Thoracic aorta (tissue), 2 donors: ENCODE results near the gene OSBP. TPM values are rescaled to one million over a fixed set of nuclear protein-coding genes. Genes with fewer than 3 reads are reported as not detected.

Experiments used
- ATAC-seq: fragments of 150-250 bp; one replicate; pipeline ENCODE4 v1.8.0; 2017; ENCODE audit warnings: low read depth; ENCODE audit not compliant: insufficient number of reproducible peaks, low FRiP score
- DNase-seq: peaks from one replicate; pipeline ENCODE4 v3.0.0-alpha.2; 2020; ENCODE audit warnings: low spot score
- H3K27ac ChIP-seq, 2 donors: fragments of 200-600 bp; sonication (generic); 1 replicate in 1 of 2; 2 replicates in 1 of 2; pipeline ENCODE4 v1.5.1; 2016; ENCODE audit warnings: mild to moderate bottlenecking in 2 of 2, moderate library complexity in 2 of 2
- H3K27me3 ChIP-seq: fragments of 200-600 bp; sonication (generic); replicated peaks from 2 replicates; pipeline ENCODE4 v1.6.0; 2016; ENCODE audit warnings: mild to moderate bottlenecking; ENCODE audit not compliant: insufficient read depth
- H3K36me3 ChIP-seq: fragments of 200-600 bp; sonication (generic); one replicate; pipeline ENCODE4 v1.5.1; 2016
- H3K4me1 ChIP-seq, 2 donors: fragments of 200-600 bp; sonication (generic); 1 replicate in 1 of 2; 2 replicates in 1 of 2; pipeline versions ENCODE4 v1.5.1 to v1.6.0; 2016; ENCODE audit warnings: low read depth in 2 of 2, mild to moderate bottlenecking in 1 of 2; ENCODE audit not compliant: control insufficient read depth in 1 of 2
- H3K4me3 ChIP-seq: fragments of 200-600 bp; sonication (generic); 2 replicates; pipeline ENCODE4 v1.5.1; 2016; ENCODE audit warnings: mild to moderate bottlenecking
- H3K9me3 ChIP-seq: fragments of 200-600 bp; sonication (generic); 2 replicates; pipeline ENCODE4 v1.5.1; 2016
- total RNA-seq, 2 donors: library from RNA; depleted of rRNA; stranded (reverse); fragments of >200 nt; gene quantifications; one replicate each; pipeline versions ENCODE4 v1.1.0 to v1.2.3, GENCODE V29; 2016
- TF ChIP-seq, protein P1 (sequence below): fragments of 200-600 bp; sonication (generic); IDR thresholded peaks from one replicate; pipeline ENCODE4 v1.5.1; 2019; ENCODE audit warnings: antibody characterized with exemption

Gene OSBP
- total RNA-seq, 2 donors from 2014 or later = 38.4 to 41.8 TPM

DNA sequence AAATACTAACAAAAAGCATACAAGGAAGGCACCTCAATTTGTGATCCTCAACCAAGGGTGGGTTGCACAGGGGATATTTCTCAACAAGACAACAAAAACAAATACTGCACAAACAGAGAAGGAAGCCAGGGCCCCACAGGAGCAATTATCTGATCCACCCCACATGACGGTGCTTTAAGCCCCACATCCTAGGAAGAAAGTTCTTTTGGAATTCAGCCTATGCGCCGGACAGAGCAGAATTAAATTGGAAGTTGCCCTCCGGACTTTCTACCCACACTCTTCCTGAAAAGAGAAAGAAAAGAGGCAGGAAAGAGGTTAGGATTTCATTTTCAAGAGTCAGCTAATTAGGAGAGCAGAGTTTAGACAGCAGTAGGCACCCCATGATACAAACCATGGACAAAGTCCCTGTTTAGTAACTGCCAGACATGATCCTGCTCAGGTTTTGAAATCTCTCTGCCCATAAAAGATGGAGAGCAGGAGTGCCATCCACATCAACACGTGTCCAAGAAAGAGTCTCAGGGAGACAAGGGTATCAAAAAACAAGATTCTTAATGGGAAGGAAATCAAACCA, 40.6 kb downstream of the OSBP start:
- TF ChIP-seq, protein P1, sequence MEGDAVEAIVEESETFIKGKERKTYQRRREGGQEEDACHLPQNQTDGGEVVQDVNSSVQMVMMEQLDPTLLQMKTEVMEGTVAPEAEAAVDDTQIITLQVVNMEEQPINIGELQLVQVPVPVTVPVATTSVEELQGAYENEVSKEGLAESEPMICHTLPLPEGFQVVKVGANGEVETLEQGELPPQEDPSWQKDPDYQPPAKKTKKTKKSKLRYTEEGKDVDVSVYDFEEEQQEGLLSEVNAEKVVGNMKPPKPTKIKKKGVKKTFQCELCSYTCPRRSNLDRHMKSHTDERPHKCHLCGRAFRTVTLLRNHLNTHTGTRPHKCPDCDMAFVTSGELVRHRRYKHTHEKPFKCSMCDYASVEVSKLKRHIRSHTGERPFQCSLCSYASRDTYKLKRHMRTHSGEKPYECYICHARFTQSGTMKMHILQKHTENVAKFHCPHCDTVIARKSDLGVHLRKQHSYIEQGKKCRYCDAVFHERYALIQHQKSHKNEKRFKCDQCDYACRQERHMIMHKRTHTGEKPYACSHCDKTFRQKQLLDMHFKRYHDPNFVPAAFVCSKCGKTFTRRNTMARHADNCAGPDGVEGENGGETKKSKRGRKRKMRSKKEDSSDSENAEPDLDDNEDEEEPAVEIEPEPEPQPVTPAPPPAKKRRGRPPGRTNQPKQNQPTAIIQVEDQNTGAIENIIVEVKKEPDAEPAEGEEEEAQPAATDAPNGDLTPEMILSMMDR = no peak
- Histone ChIP-seq H3K27me3 (no peaks in the 10 kb centered on the region), H3K36me3 (peaks cover 37% of the 10 kb centered on the region), H3K4me3 (no peak overlapping the region), H3K4me1 (peaks cover 0 to 9% of the 10 kb centered on the region in 2 donors), H3K9me3 (no peaks in the 10 kb centered on the region), H3K27ac (peak overlapping the region; percentile 19 to 20)
- DNase-seq = no peak
- ATAC-seq = no peak

DNA sequence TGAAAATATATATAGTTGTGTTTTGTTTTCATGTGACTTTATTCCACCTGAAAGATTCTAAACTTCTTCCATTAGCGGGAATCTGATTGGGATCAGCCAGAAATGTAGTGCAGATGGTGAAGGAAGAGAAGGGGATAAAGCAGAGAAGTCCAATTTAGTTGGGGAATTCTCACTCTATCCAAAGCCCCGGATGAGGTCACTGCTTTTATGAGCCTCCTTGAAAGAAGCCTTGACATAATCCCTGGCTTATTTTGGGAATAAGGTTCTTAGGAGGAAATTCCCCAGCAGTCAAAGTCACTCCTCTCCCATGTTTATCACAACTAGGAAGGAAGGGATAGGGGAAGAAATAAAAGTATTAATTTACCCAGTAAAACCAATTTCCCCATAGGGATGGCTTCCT, 41.1 kb downstream of the OSBP start:
- Histone ChIP-seq H3K4me3 (no peak overlapping the region), H3K36me3 (peaks cover 31% of the 10 kb centered on the region), H3K27ac (peak overlapping the region; percentile 19 to 20), H3K4me1 (peaks cover 0 to 9% of the 10 kb centered on the region in 2 donors), H3K9me3 (no peaks in the 10 kb centered on the region), H3K27me3 (no peaks in the 10 kb centered on the region)
- TF ChIP-seq, protein P1 = no peak
- DNase-seq (no peak), ATAC-seq (no peak)

DNA sequence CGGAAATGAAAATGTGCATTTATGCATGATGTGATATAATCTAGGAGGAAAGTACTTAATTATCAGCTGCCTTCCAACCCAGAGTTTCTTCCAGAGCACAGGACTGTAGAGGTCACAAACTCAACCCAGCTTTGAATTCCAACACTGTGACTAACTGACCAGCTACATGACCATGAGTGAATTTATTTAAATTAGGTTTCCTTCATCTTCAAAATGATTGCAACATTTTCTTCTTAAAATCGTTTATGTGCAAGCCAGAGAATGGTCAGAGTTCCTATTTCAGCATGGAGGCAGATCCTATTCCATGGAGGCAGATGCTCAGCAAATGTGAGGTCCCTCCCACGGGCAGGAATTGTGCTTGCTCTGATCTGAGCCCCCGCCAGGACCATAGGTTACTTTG, 42.4 kb downstream of the OSBP start:
- TF ChIP-seq, protein P1 = no peak
- Histone ChIP-seq H3K36me3 (peaks cover 20% of the 10 kb centered on the region), H3K27me3 (no peaks in the 10 kb centered on the region), H3K4me3 (no peak overlapping the region), H3K9me3 (no peaks in the 10 kb centered on the region), H3K27ac (peak overlapping the region in 1 of 2 donors; percentile 19), H3K4me1 (peaks cover 0 to 9% of the 10 kb centered on the region in 2 donors)
- no peak for DNase-seq
- ATAC-seq = no peak

DNA sequence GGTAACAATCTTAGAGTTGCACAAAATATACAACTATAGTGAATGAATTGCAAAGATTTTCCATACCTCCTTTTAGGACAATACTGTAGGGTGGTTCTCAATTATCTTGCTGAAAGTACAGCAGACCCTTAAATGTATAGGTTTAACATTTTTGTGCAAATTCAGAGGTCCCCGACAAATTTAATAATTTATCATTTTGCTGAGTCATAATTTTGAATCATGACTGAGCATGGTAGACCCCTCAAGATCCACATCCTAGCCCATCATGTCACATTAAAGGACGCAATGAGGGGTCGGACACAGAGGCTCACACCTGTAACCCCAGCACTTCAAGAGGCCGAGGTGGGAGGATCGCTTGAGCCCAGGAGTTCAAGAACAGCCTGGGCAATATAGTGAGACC, 43.5 kb downstream of the OSBP start:
- DNase-seq (no peak), ATAC-seq (no peak)
- TF ChIP-seq, protein P1 = no peak
- Histone ChIP-seq H3K27me3 (no peaks in the 10 kb centered on the region), H3K27ac (no peak overlapping the region), H3K9me3 (no peaks in the 10 kb centered on the region), H3K36me3 (peaks cover 9% of the 10 kb centered on the region), H3K4me3 (no peak overlapping the region), H3K4me1 (peaks cover 0 to 9% of the 10 kb centered on the region in 2 donors)

DNA sequence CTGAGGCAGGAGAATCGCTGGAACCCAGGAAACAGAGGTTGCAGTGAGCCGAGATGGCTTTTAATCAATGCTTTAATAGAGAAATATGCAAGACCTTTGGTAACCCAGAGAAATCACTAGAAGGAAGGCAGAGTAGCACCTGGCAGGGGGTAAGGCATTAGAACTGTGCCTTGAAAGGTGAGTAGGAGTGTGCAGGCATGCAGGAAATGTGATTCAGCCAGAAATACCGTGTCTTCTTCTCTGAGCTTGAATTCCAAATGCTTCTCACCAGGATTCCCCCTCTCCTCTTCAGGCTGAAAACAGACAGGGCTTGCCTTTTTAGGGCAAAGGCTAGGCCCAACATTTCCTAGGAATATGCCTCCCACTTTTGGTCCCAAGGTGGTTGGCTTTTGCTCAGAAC, 53.3 kb downstream of the OSBP start:
- no peaks in the 10 kb centered on the region for H3K36me3 ChIP-seq
- H3K9me3 ChIP-seq = no peaks in the 10 kb centered on the region
- no peaks in the 10 kb centered on the region for H3K27me3 ChIP-seq
- H3K4me3 ChIP-seq = no peak overlapping the region
- H3K4me1 ChIP-seq = peaks cover 0 to 3% of the 10 kb centered on the region in 2 donors
- ATAC-seq (no peak), DNase-seq (no peak)
- TF ChIP-seq, protein P1 = no peak
- no peak overlapping the region for H3K27ac ChIP-seq
